Kidney (tissue), 14 donors: Measurements from ENCODE around the gene TRIM22. TPM values are rescaled to one million over a fixed set of nuclear protein-coding genes. Genes with fewer than 3 reads are reported as not detected.
"Not testable (repeated sequence)": the region's sequence is repeated elsewhere in the genome, so short reads cannot be mapped to it uniquely, and the experiment has no call there.

Experiments used
- DNase-seq, 5 donors: peaks; one replicate each; pipeline ENCODE4 v3.0.0-alpha.2; 2013 to 2020
- FAIRE-seq: peaks from 2 replicates; lab custom pipeline; 2012; peaks lifted over from hg19 to GRCh38; lab: Jason Lieb, UNC
- H3K27ac ChIP-seq, 2 donors: one replicate each; pipeline ENCODE4 v1.7.0; 2013; ENCODE audit warnings: low read depth in 2 of 2, low read length in 2 of 2, inconsistent platforms in 1 of 2
- H3K27me3 ChIP-seq: one replicate; pipeline ENCODE4 v1.7.1; 2013; ENCODE audit warnings: low read length, inconsistent platforms; ENCODE audit not compliant: control insufficient read depth, insufficient read depth
- H3K36me3 ChIP-seq, 3 donors: one replicate each; pipeline versions ENCODE4 v1.7.0 to v1.7.1; 2013; ENCODE audit warnings: low read length in 3 of 3, control low read depth in 1 of 3, inconsistent platforms in 1 of 3; ENCODE audit not compliant: insufficient read depth in 3 of 3, control insufficient read depth in 2 of 3
- H3K4me1 ChIP-seq, 3 donors: one replicate each; pipeline versions ENCODE4 v1.7.0 to v1.7.1; 2013; ENCODE audit warnings: low read length in 3 of 3, inconsistent platforms in 1 of 3, low read depth in 1 of 3; ENCODE audit not compliant: control insufficient read depth in 2 of 3, insufficient read depth in 2 of 3
- H3K4me3 ChIP-seq, 3 donors: one replicate each; pipeline versions ENCODE4 v1.7.0 to v1.8.1; 2013; ENCODE audit warnings: low read length in 3 of 3, control low read depth in 1 of 3, inconsistent platforms in 1 of 3
- H3K9ac ChIP-seq, 3 donors: one replicate each; pipeline versions ENCODE4 v1.7.0 to v1.7.1; 2013; ENCODE audit warnings: low read length in 3 of 3, control low read depth in 1 of 3, inconsistent platforms in 1 of 3
- H3K9me3 ChIP-seq, 3 donors: one replicate each; pipeline versions ENCODE4 v1.7.0 to v1.7.1; 2013; ENCODE audit warnings: low read length in 3 of 3, control low read depth in 1 of 3, inconsistent platforms in 1 of 3; ENCODE audit not compliant: control insufficient read depth in 2 of 3, insufficient read depth in 1 of 3
- intact Hi-C: fragments of 100-400 bp; cut with DNase I; formaldehyde crosslinking; loops from one replicate; pipeline ENCODE4 v1.11.1; 2022
- polyA plus RNA-seq: library from polyadenylated mRNA; stranded (reverse); fragments of 350-450 nt; fragmentation: Illumina TruSeq; extraction: RNeasy Lipid Tissue Mini Kit (QIAGEN cat#74804); gene quantifications from one replicate; pipeline ENCODE4 v1.2.3, GENCODE V29; 2014; ENCODE audit warnings: low read depth, low replicate concordance; ENCODE audit not compliant: insufficient read depth
- total RNA-seq: library from RNA; stranded (reverse); fragmentation: NEBNext Ultra II Directional; extraction: Animal tissue kit (Norgen Biotek cat#: 25700); gene quantifications from one replicate; pipeline ENCODE4 v1.2.1, GENCODE V29; 2021
- TF ChIP-seq, protein P1 (sequence below): IDR thresholded peaks from 3 replicates; pipeline ENCODE4 v1.5.1; 2012; ENCODE audit warnings: mild to moderate bottlenecking, moderate library complexity, borderline replicate concordance; ENCODE audit not compliant: insufficient read depth; ENCODE audit errors: extremely low read depth
- donor health status: control.
- donor health status: control.
- donor health status: control.
- donor health status: control.
- donor health status: control.
- donor health status: DM: yes; HTN: yes; CAD: no.
- donor health status: Normal renal cell carcinoma (clear cell type).

Gene TRIM22
- total and polyA plus RNA-seq, 2 donors from 2014 or later, result 11.5 to 80.9 TPM

DNA sequence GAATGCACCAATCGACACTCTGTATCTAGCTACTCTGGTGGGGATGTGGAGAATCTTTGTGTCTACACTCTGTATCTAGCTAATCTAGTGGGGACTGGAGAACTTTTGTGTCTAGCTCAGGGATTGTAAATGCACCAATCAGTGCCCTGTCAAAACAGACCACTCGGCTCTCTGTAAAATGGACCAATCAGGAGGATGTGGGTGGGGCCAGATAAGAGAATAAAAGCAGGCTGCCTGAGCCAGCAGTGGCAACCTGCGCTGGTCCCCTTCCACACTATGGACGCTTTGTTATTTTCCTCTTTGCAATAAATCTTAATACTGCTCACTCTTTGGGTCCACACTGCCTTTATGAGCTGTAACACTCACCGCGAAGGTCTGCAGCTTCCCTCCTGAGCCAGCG is 6.0 kb upstream of the TRIM22 start:
- H3K27ac ChIP-seq, FAIRE-seq, DNase-seq, H3K4me1 ChIP-seq, H3K36me3 ChIP-seq, intact Hi-C loops, H3K9ac ChIP-seq, H3K9me3 ChIP-seq, H3K27me3 ChIP-seq: not testable (repeated sequence)
- peak overlapping the region in 2 of 3 donors; percentile 73 to 96 for H3K4me3 ChIP-seq

DNA sequence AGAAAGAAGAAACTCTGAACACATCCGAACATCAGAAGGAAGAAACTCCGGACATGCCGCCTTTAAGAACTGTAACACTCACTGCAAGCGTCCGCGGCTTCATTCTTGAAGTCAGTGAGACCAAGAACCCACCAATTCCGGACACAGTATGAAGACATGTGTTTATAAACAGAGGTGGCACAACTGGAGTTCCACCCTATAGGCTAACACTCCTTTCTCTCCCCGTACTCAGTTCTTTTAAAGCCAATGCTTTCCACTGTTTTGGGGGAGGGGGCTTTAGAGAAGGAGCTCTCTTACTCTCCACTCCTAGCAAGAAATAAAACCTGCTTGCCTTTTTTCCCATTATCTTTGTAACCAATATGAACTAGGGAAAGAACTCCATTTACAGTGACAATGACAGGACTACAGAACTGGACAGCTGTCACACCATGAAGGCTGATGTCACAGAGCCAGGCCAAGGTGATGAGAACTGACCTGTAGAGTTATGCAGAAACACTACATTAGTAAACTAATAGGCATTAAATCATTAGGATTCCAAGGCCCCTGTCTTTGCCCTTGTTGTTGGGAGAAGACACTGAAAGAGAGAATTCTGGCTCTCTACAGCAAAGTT is 5.4 kb upstream of the TRIM22 start:
- intact Hi-C loops, result no loop called here
- DNase-seq (peak in 1 of 5 donors; percentile 45), FAIRE-seq (no peak)
- no peaks in the 10 kb centered on the region for H3K36me3 ChIP-seq
- H3K9ac ChIP-seq, result peak overlapping the region; percentile 67 to 98 (median 88)
- peak overlapping the region; percentile 73 to 96 (median 83) for H3K4me3 ChIP-seq
- no peaks in the 10 kb centered on the region for H3K9me3 ChIP-seq
- H3K4me1 ChIP-seq, result no peaks in the 10 kb centered on the region
- no peaks in the 10 kb centered on the region for H3K27me3 ChIP-seq
- peak overlapping the region; percentile 93 to 94 for H3K27ac ChIP-seq
- TF ChIP-seq, protein P1, sequence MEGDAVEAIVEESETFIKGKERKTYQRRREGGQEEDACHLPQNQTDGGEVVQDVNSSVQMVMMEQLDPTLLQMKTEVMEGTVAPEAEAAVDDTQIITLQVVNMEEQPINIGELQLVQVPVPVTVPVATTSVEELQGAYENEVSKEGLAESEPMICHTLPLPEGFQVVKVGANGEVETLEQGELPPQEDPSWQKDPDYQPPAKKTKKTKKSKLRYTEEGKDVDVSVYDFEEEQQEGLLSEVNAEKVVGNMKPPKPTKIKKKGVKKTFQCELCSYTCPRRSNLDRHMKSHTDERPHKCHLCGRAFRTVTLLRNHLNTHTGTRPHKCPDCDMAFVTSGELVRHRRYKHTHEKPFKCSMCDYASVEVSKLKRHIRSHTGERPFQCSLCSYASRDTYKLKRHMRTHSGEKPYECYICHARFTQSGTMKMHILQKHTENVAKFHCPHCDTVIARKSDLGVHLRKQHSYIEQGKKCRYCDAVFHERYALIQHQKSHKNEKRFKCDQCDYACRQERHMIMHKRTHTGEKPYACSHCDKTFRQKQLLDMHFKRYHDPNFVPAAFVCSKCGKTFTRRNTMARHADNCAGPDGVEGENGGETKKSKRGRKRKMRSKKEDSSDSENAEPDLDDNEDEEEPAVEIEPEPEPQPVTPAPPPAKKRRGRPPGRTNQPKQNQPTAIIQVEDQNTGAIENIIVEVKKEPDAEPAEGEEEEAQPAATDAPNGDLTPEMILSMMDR, result no peak

DNA sequence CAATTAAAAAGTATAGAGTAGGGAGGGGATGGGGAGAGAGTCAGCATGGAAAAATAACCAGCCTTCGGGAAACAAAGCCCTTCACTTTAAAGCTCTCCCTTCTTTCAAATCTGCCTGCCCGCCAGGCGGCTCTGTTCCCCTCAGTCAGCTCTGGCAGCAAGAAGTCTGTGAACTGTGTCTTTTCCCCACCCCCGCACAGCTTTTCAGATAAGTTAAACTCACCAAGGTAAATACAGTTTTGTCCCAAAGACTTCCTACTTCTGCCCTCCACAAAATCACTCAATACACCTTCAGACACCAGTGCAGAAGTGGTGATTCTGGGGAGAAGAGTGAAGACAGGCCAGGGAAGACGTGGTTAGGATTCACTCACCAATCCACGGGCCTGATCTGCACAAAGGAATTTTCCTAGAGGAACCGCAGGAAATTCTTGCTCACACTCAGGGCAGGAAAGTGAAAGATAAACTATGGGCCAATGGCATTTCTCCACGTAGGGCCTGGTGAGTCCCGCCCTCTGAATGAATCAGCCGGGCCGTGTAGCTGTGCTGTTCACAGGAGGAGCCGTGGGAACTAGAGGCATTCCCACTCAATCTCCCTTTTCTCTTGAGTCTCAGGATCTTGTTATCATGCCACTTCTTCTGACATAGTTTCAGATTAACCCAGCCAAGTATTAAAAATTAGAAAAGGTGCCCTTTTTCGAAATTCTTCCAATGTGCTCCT is 4.8 kb upstream of the TRIM22 start, which contains the start of gene TRIM5:
Gene TRIM5, minus strand, starts transcription at position 429 of the 717 bp plus-strand sequence. CDS start 4,897 bp downstream, outside the sequence.
- Histone ChIP-seq H3K9me3 (no peaks in the 10 kb centered on the region), H3K9ac (peak within 1 kb of the TSS; percentile 67 to 98 (median 88)), H3K36me3 (no peaks in the 10 kb centered on the region), H3K27ac (peak within 1 kb of the TSS; percentile 93 to 94), H3K27me3 (no peaks in the 10 kb centered on the region), H3K4me3 (peak within 1 kb of the TSS; percentile 73 to 96 (median 83)), H3K4me1 (peaks cover 0 to 3% (median 0%) of the 10 kb centered on the region in 3 donors)
- DNase-seq (peak; percentile 86 to 98 (median 92)), FAIRE-seq (peak; percentile 50)
- intact Hi-C loops, result no loop called here
- TF ChIP-seq, protein P1, result peak; percentile 71

DNA sequence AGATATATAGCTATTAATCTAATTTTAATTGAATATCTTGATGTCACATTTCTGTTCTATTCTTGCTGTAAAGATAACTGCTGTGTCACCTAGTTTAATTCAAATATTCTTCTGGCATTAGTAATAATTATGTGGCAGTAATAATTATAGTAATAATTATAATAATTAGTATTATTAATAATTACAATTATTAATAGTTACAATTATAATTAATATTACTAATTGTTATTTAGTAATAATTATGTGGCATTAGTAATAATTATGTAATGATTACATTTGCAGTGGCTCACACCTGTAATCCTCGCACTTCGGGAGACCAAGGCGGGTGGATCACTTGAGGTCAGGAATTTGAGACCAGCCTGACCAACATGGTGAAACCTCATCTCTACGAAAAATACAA is 3.2 kb upstream of the TRIM22 start:
- H3K27me3 ChIP-seq, result no peaks in the 10 kb centered on the region
- DNase-seq (no peak), FAIRE-seq (no peak)
- no peaks in the 10 kb centered on the region for H3K36me3 ChIP-seq
- peaks cover 0 to 3% (median 0%) of the 10 kb centered on the region in 3 donors for H3K4me1 ChIP-seq
- H3K9ac ChIP-seq, result no peak overlapping the region
- H3K4me3 ChIP-seq, result no peak overlapping the region
- no peaks in the 10 kb centered on the region for H3K9me3 ChIP-seq
- TF ChIP-seq, protein P1, result no peak
- no peak overlapping the region for H3K27ac ChIP-seq
- intact Hi-C loops, result no loop called here
